WTC11 (cell line): ENCODE measurements around the gene PRR15L. TPM values are rescaled to one million over a fixed set of nuclear protein-coding genes. Genes with fewer than 3 reads are reported as not detected.

Experiments used
- ATAC-seq: fragments of 200-7000 bp; cut with Tn5 transposase; 2 replicates; pipeline ENCODE4 v1.10.0; 2021; ENCODE audit warnings: mild to moderate bottlenecking, moderate library complexity
- CTCF ChIA-PET: fragments of 300-600 bp; sonication (Branson Sonifier 250); formaldehyde crosslinking; loops from one replicate; lab custom pipeline; 2021; ENCODE audit warnings: antibody characterized with exemption; lab: Charles Lee
- POLR2A ChIA-PET: fragments of 350-600 bp; sonication (Branson Sonifier 250); formaldehyde crosslinking; loops from one replicate; lab custom pipeline; 2021; ENCODE audit warnings: antibody characterized with exemption; lab: Charles Lee
- DNase-seq: peaks from one replicate; pipeline ENCODE4 v3.0.0; 2021; ENCODE audit warnings: low spot score
- H3K27ac Mint-ChIP-seq: 2 replicates; pipeline ENCODE4 v1.8.0; 2021; ENCODE audit warnings: mixed read lengths
- H3K27me3 Mint-ChIP-seq: 2 replicates; pipeline ENCODE4 v1.8.0; 2021; ENCODE audit warnings: low read depth, mild to moderate bottlenecking, moderate library complexity, mixed read lengths
- H3K36me3 Mint-ChIP-seq: 2 replicates; pipeline ENCODE4 v1.8.0; 2021; ENCODE audit warnings: mixed read lengths
- H3K4me1 Mint-ChIP-seq: 2 replicates; pipeline ENCODE4 v1.8.0; 2022; ENCODE audit warnings: mixed read lengths
- H3K4me3 Mint-ChIP-seq: 2 replicates; pipeline ENCODE4 v1.8.0; 2021; ENCODE audit warnings: mild to moderate bottlenecking, moderate library complexity, mixed read lengths
- H3K9me3 Mint-ChIP-seq: 2 replicates; pipeline ENCODE4 v1.8.0; 2021; ENCODE audit warnings: mixed read lengths
- ATF1 ChIP-seq: sonication (generic); formaldehyde crosslinking; IDR thresholded peaks from 2 replicates; pipeline ENCODE4 v1.8.1; 2023; ENCODE audit warnings: mild to moderate bottlenecking, moderate library complexity, missing genetic modification reagents
- GTF2I ChIP-seq: fragments of 250-450 bp; sonication (Bioruptor Pico); conservative IDR thresholded peaks from 2 replicates; pipeline ENCODE4 v1.4.0; 2021; ENCODE audit warnings: mild to moderate bottlenecking
- JUN ChIP-seq: sonication (generic); formaldehyde crosslinking; IDR thresholded peaks from 2 replicates; pipeline ENCODE4 v1.8.0; 2023; ENCODE audit warnings: mild to moderate bottlenecking, missing genetic modification reagents
- NFE2L1 ChIP-seq: sonication (generic); formaldehyde crosslinking; IDR thresholded peaks from 2 replicates; pipeline ENCODE4 v1.8.1; 2023; ENCODE audit warnings: missing genetic modification reagents
- OVOL2 ChIP-seq: fragments of 250-450 bp; sonication (Bioruptor Pico); IDR thresholded peaks from 2 replicates; pipeline ENCODE4 v1.9.0; 2021; ENCODE audit warnings: mild to moderate bottlenecking, borderline replicate concordance
- RELA ChIP-seq: sonication (generic); formaldehyde crosslinking; IDR thresholded peaks from 2 replicates; pipeline ENCODE4 v1.8.1; 2022; ENCODE audit warnings: missing genetic modification reagents, mild to moderate bottlenecking, borderline replicate concordance
- SMAD3 ChIP-seq: sonication (generic); formaldehyde crosslinking; IDR thresholded peaks from 2 replicates; pipeline ENCODE4 v1.8.0; 2022; ENCODE audit warnings: missing genetic modification reagents, mild to moderate bottlenecking, borderline replicate concordance
- TEAD4 ChIP-seq: sonication (generic); formaldehyde crosslinking; IDR thresholded peaks from 2 replicates; pipeline ENCODE4 v1.8.0; 2022; ENCODE audit warnings: mild to moderate bottlenecking, missing genetic modification reagents
- ZNF317 ChIP-seq: sonication (generic); formaldehyde crosslinking; IDR thresholded peaks from 2 replicates; pipeline ENCODE4 v1.8.1; 2023; ENCODE audit warnings: low read depth, mild to moderate bottlenecking, moderate library complexity, missing genetic modification reagents, borderline replicate concordance
- ZNF396 ChIP-seq: fragments of 250-450 bp; sonication (Bioruptor Pico); IDR thresholded peaks from 2 replicates; pipeline ENCODE4 v1.8.0; 2021; ENCODE audit warnings: mild to moderate bottlenecking, moderate library complexity, borderline replicate concordance
- ZNF423 ChIP-seq: fragments of 250-450 bp; sonication (Bioruptor Pico); IDR thresholded peaks from 2 replicates; pipeline ENCODE4 v2.1.2; 2022; ENCODE audit warnings: mild to moderate bottlenecking, moderate library complexity
- total RNA-seq: library from RNA; stranded (reverse); gene quantifications from 3 replicates; pipeline ENCODE4 v1.2.3, GENCODE V29; 2021
- TF ChIP-seq, protein P1 (sequence below): sonication (generic); formaldehyde crosslinking; IDR thresholded peaks from 2 replicates; pipeline ENCODE4 v1.8.1; 2022; ENCODE audit warnings: mild to moderate bottlenecking, moderate library complexity, missing genetic modification reagents
- TF ChIP-seq, protein P2 (sequence below): sonication (generic); formaldehyde crosslinking; IDR thresholded peaks from 2 replicates; pipeline ENCODE4 v1.8.1; 2023; ENCODE audit warnings: mild to moderate bottlenecking, missing genetic modification reagents, moderate library complexity
- TF ChIP-seq, protein P3 (sequence below): fragments of 200-600 bp; IDR thresholded peaks from 2 replicates; pipeline ENCODE4 v1.8.0; 2022; ENCODE audit warnings: antibody characterized with exemption
- TF ChIP-seq, protein P4 (sequence below): fragments of 250-450 bp; sonication (Bioruptor Pico); IDR thresholded peaks from 2 replicates; pipeline ENCODE4 v1.9.0; 2021; ENCODE audit warnings: mild to moderate bottlenecking
- TF ChIP-seq, protein P5 (sequence below): sonication (generic); formaldehyde crosslinking; IDR thresholded peaks from 2 replicates; pipeline ENCODE4 v1.8.1; 2022; ENCODE audit warnings: low read depth, missing genetic modification reagents, borderline replicate concordance

PRR15L gene
- total RNA-seq, 1 experiment from 2014 or later: 0.59 TPM

DNA sequence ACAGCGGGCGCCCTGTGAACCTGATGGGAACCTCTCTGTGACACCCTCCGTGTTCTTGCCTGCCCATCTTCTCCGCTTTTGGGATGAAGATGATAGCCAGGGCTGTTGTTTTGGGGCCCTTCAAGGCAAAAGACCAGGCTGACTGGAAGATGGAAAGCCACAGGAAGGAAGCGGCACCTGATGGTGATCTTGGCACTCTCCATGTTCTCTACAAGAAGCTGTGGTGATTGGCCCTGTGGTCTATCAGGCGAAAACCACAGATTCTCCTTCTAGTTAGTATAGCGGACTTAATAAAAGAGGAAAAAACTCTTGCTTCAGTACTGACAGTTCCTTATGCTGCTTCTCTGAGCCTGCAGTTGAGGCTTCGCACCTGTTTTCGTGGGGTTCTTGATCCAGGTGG lies 23.8 kb upstream of the PRR15L start:
- ChIA-PET POLR2A (no interaction called here), CTCF (interaction anchor here (1.1 to 1.7 kb wide), 3 partner anchors 11 to 35 kb away, joined by 3 to 5 read pairs (median 3); partner anchors contain the start of gene CDK5RAP3)
- Mint-ChIP-seq H3K4me3 (no peak overlapping the region), H3K27me3 (no peaks in the 10 kb centered on the region), H3K27ac (no peak overlapping the region), H3K9me3 (no peaks in the 10 kb centered on the region), H3K36me3 (peaks cover 36% of the 10 kb centered on the region), H3K4me1 (peaks cover 2% of the 10 kb centered on the region)
- no peak for ATAC-seq
- no peak for DNase-seq
- TF ChIP-seq OVOL2 (CRISPR knock-in tag) (no peak), ZNF423 (no peak)

DNA sequence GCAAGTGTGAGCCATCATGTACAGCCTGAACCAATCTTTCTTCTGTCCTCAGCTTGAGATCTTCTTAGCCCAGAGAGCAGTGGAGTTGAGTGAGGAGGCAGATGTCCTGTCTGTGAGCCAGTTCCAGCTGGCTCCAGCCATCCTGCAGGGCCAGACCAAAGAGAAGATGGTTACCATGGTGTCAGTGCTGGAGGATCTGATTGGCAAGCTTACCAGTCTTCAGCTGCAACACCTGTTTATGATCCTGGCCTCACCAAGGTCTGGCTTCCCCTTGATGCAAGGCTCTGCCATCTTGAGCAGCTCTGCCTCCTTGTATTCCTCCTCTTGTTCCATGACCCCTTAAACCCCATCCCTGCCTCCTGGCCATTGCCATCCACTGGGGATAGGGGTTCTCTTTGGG lies 22.9 kb upstream of the PRR15L start:
- Mint-ChIP-seq H3K4me1 (no peaks in the 10 kb centered on the region), H3K9me3 (no peaks in the 10 kb centered on the region), H3K36me3 (peaks cover 40% of the 10 kb centered on the region), H3K27me3 (no peaks in the 10 kb centered on the region), H3K4me3 (no peak overlapping the region), H3K27ac (no peak overlapping the region)
- ATAC-seq (no peak), DNase-seq (no peak)
- TF ChIP-seq TEAD4 (CRISPR knock-in tag): no peak
- no peak for TF ChIP-seq OVOL2 (CRISPR knock-in tag)
- no peak for TF ChIP-seq JUN (CRISPR knock-in tag)
- TF ChIP-seq, protein P1, sequence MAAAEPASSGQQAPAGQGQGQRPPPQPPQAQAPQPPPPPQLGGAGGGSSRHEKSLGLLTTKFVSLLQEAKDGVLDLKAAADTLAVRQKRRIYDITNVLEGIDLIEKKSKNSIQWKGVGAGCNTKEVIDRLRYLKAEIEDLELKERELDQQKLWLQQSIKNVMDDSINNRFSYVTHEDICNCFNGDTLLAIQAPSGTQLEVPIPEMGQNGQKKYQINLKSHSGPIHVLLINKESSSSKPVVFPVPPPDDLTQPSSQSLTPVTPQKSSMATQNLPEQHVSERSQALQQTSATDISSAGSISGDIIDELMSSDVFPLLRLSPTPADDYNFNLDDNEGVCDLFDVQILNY (CRISPR knock-in tag): no peak
- no peak for TF ChIP-seq NFE2L1
- TF ChIP-seq RELA (CRISPR knock-in tag): no peak
- TF ChIP-seq, protein P2, sequence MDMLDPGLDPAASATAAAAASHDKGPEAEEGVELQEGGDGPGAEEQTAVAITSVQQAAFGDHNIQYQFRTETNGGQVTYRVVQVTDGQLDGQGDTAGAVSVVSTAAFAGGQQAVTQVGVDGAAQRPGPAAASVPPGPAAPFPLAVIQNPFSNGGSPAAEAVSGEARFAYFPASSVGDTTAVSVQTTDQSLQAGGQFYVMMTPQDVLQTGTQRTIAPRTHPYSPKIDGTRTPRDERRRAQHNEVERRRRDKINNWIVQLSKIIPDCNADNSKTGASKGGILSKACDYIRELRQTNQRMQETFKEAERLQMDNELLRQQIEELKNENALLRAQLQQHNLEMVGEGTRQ (CRISPR knock-in tag): no peak
- no peak for TF ChIP-seq SMAD3 (CRISPR knock-in tag)
- no peak for TF ChIP-seq ZNF396
- CTCF ChIA-PET: interaction anchor here (0.9 to 7.3 kb wide), 3 partner anchors 10 to 35 kb away, joined by 3 to 242 read pairs (median 5); partner anchors contain the start of gene CDK5RAP3
- POLR2A ChIA-PET: no interaction called here

DNA sequence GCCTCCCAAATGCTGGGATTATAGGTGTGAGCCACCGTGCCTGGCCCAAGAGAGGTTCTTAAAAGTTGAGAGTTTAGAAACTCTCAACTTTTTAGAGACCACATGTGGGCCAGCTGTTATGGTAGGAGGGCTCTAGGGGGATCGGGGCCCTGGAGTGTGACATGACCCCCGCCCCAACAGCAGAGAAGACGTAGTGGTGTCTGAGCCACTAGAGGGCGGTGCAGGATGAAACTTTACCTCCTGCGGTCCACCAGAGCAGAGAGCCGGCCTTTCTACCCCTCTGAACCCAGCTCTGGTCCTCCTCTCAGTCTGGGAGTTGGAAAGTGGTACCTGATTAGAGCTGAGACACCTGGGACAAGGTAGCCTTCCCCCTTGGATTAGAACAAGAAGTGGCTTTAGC lies 20.6 kb upstream of the PRR15L start:
- TF ChIP-seq, protein P3, sequence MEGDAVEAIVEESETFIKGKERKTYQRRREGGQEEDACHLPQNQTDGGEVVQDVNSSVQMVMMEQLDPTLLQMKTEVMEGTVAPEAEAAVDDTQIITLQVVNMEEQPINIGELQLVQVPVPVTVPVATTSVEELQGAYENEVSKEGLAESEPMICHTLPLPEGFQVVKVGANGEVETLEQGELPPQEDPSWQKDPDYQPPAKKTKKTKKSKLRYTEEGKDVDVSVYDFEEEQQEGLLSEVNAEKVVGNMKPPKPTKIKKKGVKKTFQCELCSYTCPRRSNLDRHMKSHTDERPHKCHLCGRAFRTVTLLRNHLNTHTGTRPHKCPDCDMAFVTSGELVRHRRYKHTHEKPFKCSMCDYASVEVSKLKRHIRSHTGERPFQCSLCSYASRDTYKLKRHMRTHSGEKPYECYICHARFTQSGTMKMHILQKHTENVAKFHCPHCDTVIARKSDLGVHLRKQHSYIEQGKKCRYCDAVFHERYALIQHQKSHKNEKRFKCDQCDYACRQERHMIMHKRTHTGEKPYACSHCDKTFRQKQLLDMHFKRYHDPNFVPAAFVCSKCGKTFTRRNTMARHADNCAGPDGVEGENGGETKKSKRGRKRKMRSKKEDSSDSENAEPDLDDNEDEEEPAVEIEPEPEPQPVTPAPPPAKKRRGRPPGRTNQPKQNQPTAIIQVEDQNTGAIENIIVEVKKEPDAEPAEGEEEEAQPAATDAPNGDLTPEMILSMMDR: peak; percentile 78; the same call in 1 of the 2 replicates
- TF ChIP-seq OVOL2 (CRISPR knock-in tag): no peak
- TF ChIP-seq, protein P4, sequence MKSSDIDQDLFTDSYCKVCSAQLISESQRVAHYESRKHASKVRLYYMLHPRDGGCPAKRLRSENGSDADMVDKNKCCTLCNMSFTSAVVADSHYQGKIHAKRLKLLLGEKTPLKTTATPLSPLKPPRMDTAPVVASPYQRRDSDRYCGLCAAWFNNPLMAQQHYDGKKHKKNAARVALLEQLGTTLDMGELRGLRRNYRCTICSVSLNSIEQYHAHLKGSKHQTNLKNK (CRISPR knock-in tag): no peak
- TF ChIP-seq ZNF317 (CRISPR knock-in tag): no peak
- no peak for TF ChIP-seq GTF2I (CRISPR knock-in tag)
- TF ChIP-seq, protein P5, sequence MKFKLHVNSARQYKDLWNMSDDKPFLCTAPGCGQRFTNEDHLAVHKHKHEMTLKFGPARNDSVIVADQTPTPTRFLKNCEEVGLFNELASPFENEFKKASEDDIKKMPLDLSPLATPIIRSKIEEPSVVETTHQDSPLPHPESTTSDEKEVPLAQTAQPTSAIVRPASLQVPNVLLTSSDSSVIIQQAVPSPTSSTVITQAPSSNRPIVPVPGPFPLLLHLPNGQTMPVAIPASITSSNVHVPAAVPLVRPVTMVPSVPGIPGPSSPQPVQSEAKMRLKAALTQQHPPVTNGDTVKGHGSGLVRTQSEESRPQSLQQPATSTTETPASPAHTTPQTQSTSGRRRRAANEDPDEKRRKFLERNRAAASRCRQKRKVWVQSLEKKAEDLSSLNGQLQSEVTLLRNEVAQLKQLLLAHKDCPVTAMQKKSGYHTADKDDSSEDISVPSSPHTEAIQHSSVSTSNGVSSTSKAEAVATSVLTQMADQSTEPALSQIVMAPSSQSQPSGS (CRISPR knock-in tag): no peak
- no peak for TF ChIP-seq ATF1 (CRISPR knock-in tag)
- CTCF ChIA-PET: interaction anchor here (0.7 to 7.3 kb wide), 25 partner anchors 8 to 168 kb away, joined by 3 to 242 read pairs (median 7); partner anchors contain the start of genes CDK5RAP3, NFE2L1, OSBPL7 and PNPO
- POLR2A ChIA-PET: interaction anchor here (1.2 kb wide), 1 partner anchor 36 kb away, joined by 3 read pairs; no protein-coding TSS in a partner anchor
- DNase-seq (peak; percentile 87), ATAC-seq (peak; percentile 94)
- no peaks in the 10 kb centered on the region for H3K4me1 Mint-ChIP-seq
- no peaks in the 10 kb centered on the region for H3K27me3 Mint-ChIP-seq
- H3K36me3 Mint-ChIP-seq: peaks cover 55% of the 10 kb centered on the region
- no peak overlapping the region for H3K4me3 Mint-ChIP-seq
- H3K9me3 Mint-ChIP-seq: no peaks in the 10 kb centered on the region
- H3K27ac Mint-ChIP-seq: no peak overlapping the region
